GM13976 (cell line): ENCODE data around the gene THSD4.

ENCODE experiments used
- DNase-seq: peaks from one replicate; pipeline ENCODE4 v3.0.0; 2012; ENCODE audit warnings: low spot score
- in situ Hi-C: fragments of 300-500 bp; cut with MboI; formaldehyde crosslinking; loops from one replicate; pipeline ENCODE4 v1.12.0; 2022; ENCODE audit warnings: low sequenced_read_pairs, mixed read lengths, inconsistent platforms; ENCODE audit not compliant: unreplicated experiment
- TF ChIP-seq, protein P1 (sequence below): IDR thresholded peaks from 2 replicates; pipeline ENCODE4 v1.5.1; 2012; ENCODE audit warnings: borderline replicate concordance, mild to moderate bottlenecking; ENCODE audit not compliant: insufficient read depth; ENCODE audit errors: extremely low read depth, missing control alignments, control extremely low read depth

The THSD4 gene

DNA sequence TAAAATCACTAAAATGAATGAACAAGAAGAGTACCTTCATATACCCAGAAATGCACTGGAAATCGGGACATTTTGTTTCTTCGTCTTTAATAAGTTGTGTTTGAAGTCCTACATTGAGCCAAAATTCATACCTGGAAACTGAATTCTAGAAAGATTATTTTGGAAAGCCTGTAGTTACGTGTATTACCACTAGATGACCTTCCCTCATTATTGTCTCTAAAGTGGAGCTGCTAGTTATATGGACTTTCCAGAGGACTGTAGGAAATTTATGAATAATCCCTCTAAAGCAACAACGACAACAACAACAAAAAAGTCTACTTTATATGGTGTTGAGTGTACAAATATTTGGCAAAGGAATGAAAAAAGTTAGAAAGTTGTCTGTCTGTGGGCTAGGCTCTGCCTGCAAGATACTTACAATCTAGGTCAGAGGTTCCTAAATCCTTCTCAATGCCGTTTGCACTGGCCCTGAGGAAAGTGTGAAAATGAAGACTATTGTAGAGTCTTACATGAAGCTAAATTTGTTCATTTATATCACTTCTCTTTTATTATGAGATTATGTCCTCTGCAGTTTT is 460.3 kb downstream of the THSD4 start:
- DNase-seq, result no peak
- TF ChIP-seq, protein P1, sequence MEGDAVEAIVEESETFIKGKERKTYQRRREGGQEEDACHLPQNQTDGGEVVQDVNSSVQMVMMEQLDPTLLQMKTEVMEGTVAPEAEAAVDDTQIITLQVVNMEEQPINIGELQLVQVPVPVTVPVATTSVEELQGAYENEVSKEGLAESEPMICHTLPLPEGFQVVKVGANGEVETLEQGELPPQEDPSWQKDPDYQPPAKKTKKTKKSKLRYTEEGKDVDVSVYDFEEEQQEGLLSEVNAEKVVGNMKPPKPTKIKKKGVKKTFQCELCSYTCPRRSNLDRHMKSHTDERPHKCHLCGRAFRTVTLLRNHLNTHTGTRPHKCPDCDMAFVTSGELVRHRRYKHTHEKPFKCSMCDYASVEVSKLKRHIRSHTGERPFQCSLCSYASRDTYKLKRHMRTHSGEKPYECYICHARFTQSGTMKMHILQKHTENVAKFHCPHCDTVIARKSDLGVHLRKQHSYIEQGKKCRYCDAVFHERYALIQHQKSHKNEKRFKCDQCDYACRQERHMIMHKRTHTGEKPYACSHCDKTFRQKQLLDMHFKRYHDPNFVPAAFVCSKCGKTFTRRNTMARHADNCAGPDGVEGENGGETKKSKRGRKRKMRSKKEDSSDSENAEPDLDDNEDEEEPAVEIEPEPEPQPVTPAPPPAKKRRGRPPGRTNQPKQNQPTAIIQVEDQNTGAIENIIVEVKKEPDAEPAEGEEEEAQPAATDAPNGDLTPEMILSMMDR, result no peak
- in situ Hi-C loops, result no loop called here

DNA sequence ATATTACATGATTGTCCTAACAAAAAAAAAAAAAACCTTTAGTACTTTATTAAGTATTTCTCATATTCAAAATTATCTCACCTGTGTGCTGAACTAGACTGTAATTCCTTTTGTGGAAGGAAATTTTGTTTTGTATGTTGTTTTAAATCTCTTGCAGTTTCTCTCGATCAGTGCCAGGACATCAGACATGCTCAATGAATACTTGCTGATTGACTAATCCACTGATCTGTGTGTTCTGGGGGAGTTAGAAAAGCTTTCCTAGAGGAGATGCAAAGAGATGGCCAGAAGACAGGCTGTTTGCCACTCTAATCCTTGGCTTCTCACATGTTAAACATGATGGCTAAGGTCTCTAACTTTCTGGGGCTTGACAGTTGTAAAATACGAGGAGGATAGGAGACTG is 461.8 kb downstream of the THSD4 start:
- TF ChIP-seq, protein P1, result no peak
- in situ Hi-C loops, result no loop called here
- DNase-seq, result no peak

DNA sequence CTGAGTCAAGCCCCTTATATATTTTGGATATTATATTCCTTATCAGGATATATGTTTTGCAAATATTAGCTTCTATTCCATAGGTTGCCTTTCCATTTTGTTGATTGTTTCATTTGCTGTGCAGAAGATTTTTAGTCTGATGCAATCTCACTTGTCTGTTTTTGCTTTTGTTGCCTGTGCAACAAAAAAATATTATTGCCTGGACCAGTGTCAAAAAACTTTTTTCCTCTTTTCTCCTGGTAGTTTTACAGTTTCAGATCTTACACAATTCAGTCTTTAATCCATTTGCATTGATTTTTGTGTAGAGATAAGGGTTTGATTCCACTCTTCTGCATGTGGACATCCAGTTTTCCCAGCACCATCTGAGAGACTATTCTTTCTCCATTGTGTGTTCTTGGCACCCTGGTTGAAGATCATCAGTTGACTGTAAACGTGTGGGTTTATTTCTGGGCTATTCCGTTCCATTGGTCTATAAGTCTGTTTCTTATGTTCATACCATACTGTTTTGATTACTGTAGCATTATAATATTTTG is 466.2 kb downstream of the THSD4 start:
- in situ Hi-C loops, result no loop called here
- TF ChIP-seq, protein P1, result no peak
- no peak for DNase-seq

DNA sequence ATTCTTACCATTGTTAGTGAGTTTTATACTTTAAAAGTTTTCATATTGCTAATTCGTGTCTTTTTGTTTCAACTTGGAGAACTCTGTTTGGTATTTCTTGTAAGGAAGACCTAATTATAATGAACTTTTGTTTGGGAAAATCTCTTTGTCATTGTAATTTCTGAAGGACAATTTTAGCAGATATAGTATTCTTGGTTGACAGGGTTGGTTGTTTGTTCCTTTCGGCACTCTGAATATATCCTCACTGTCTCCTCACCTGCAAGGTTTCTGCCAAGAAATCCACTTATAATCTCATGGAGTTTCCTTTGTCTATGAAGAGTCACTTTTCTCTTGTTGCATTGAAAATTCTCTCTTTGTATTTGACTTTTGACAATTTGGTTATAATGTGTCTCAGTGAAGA is 469.9 kb downstream of the THSD4 start:
- TF ChIP-seq, protein P1, result no peak
- DNase-seq, result no peak
- in situ Hi-C loops, result no loop called here

DNA sequence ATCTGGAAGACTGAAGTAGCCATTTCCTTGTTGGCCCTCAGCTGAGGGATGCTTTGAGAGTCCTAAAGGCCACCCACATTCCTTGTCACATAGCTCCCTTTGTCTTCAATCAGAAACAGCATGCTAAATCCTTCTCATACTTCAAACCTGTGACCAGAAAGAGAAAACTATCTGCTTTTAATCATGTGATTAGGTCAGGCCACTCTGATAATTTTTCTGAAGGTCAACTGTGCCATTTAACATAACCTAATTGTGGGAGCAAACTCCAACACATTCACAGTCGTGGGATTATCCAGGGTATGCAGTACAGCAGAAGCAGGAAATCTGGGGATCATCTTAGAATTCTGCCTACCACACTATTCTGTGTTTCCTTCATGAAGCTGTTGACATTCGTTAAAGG is 471.2 kb downstream of the THSD4 start:
- in situ Hi-C loops, result no loop called here
- TF ChIP-seq, protein P1, result no peak
- DNase-seq, result no peak

DNA sequence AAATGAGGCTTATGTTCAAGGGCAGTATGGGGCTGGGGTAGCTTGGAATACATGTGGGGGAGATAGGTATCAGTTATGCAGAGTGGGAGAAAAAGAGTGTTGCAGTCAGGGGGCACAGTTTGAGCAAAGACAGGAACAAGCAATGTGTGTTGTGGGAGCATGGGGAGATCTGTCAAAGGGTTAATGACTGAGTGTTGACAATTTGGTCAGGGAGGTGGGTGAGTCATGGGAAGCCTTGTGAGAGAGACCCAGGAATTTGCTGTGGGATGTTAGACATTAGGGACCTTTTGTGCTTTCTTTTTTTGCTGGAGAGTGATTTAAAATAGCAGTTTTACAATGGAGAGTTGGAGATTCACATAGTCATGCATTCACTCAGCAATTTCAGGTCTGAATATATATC is 473.5 kb downstream of the THSD4 start:
- DNase-seq, result no peak
- in situ Hi-C loops, result no loop called here
- TF ChIP-seq, protein P1, result no peak
